Endothelial cell of umbilical vein (primary cell): ENCODE data around the gene SEPTIN5. TPM values are rescaled to one million over a fixed set of nuclear protein-coding genes. Genes with fewer than 3 reads are reported as not detected.

Experiments
- BruUV-seq: library from RNA; stranded (reverse); fragments of 400-500 nt; replicated peaks from 2 replicates; lab custom pipeline; 2021; lab: Mats Ljungman, UMichigan
- CTCF ChIA-PET: fragments of 300-600, 350-600 bp; sonication (Branson Sonifier 250); formaldehyde crosslinking; loops from one replicate; lab custom pipeline; 2021; ENCODE audit warnings: antibody characterized with exemption, inconsistent platforms; lab: Charles Lee
- POLR2A ChIA-PET: fragments of 300-600, 350-600 bp; sonication (Branson Sonifier 250); formaldehyde crosslinking; loops from one replicate; lab custom pipeline; 2021; ENCODE audit warnings: antibody characterized with exemption, inconsistent platforms; lab: Charles Lee
- DNase-seq: peaks from one replicate; pipeline ENCODE4 v3.0.0-alpha.2; 2011; ENCODE audit warnings: low read depth, low spot score
- FAIRE-seq: peaks from 2 replicates; lab custom pipeline; 2011; peaks lifted over from hg19 to GRCh38; lab: Jason Lieb, UNC
- H2AFZ ChIP-seq: 2 replicates; pipeline ENCODE4 v1.6.0; 2012; ENCODE audit warnings: low read depth, low read length, control low read depth, inconsistent platforms
- H3K27ac ChIP-seq: 2 replicates; pipeline ENCODE4 v1.5.1; 2011; ENCODE audit warnings: low read depth, mild to moderate bottlenecking, control low read depth, low read length, moderate library complexity; ENCODE audit not compliant: insufficient read depth
- H3K27me3 ChIP-seq, 2 experiments: 2 replicates each; pipeline versions ENCODE4 v1.6.0 to v1.6.1; 2011; ENCODE audit warnings: low read length in 2 of 2, mixed read lengths in 1 of 2; ENCODE audit not compliant: control insufficient read depth in 2 of 2, insufficient read depth in 2 of 2
- H3K36me3 ChIP-seq, 2 experiments: 2 replicates in 1 of 2; 3 replicates in 1 of 2; pipeline ENCODE4 v1.5.1; 2011; ENCODE audit warnings: low read length in 2 of 2, mild to moderate bottlenecking in 1 of 2, moderate library complexity in 1 of 2; ENCODE audit not compliant: control insufficient read depth in 2 of 2, insufficient read depth in 2 of 2; ENCODE audit errors: extremely low read depth in 1 of 2
- H3K4me1 ChIP-seq: 3 replicates; pipeline ENCODE4 v1.5.1; 2011; ENCODE audit warnings: mild to moderate bottlenecking, low read length; ENCODE audit not compliant: control insufficient read depth, insufficient read depth; ENCODE audit errors: extremely low read depth
- H3K4me2 ChIP-seq: 2 replicates; pipeline ENCODE4 v1.6.1; 2011; ENCODE audit warnings: low read length, control low read depth, mixed read lengths; ENCODE audit not compliant: insufficient read depth
- H3K4me3 ChIP-seq, 3 experiments: fragments of 200-600 bp in 1 of 3; sonication (generic), shearing (Covaris generic) in 1 of 3; replicated peaks in 1 of 3; 2 replicates each; pipeline ENCODE4 v1.5.1; 2011 to 2016; ENCODE audit warnings: control low read depth in 3 of 3, low read length in 3 of 3, mild to moderate bottlenecking in 2 of 3, inconsistent platforms in 1 of 3, low read depth in 1 of 3, moderate library complexity in 1 of 3; ENCODE audit not compliant: insufficient read depth in 1 of 3
- H3K79me2 ChIP-seq: 2 replicates; pipeline ENCODE4 v1.6.0; 2012; ENCODE audit warnings: low read length, inconsistent platforms; ENCODE audit not compliant: control insufficient read depth, insufficient read depth
- H3K9ac ChIP-seq: replicated peaks from 2 replicates; pipeline ENCODE3; 2011; ENCODE audit warnings: low read length, control low read depth; ENCODE audit not compliant: insufficient read depth; ENCODE audit errors: extremely low read depth
- H3K9me1 ChIP-seq: replicated peaks from 3 replicates; pipeline ENCODE4 v1.6.0; 2011; ENCODE audit warnings: mild to moderate bottlenecking, low read length; ENCODE audit not compliant: control insufficient read depth, insufficient read depth; ENCODE audit errors: extremely low read depth
- H3K9me3 ChIP-seq: replicated peaks from 2 replicates; pipeline ENCODE4 v1.5.1; 2012; ENCODE audit warnings: low read length, inconsistent platforms; ENCODE audit not compliant: control insufficient read depth, insufficient read depth
- H4K20me1 ChIP-seq: replicated peaks from 2 replicates; pipeline ENCODE3; 2011; ENCODE audit warnings: mild to moderate bottlenecking, low read length; ENCODE audit not compliant: control insufficient read depth, insufficient read depth; ENCODE audit errors: extremely low read depth
- EZH2 ChIP-seq: IDR thresholded peaks from 2 replicates; pipeline ENCODE4 v1.6.1; 2012; ENCODE audit warnings: borderline replicate concordance, low read depth, mild to moderate bottlenecking, moderate library complexity, low read length, inconsistent platforms; ENCODE audit not compliant: severe bottlenecking
- FOS ChIP-seq: IDR thresholded peaks from 2 replicates; pipeline ENCODE4 v1.6.1; 2011; ENCODE audit warnings: mild to moderate bottlenecking, low read length, moderate library complexity, borderline replicate concordance; ENCODE audit not compliant: insufficient read depth
- GATA2 ChIP-seq: IDR thresholded peaks from 2 replicates; pipeline ENCODE4 v1.7.0; 2011; ENCODE audit warnings: low read depth, mild to moderate bottlenecking, moderate library complexity, mixed read lengths, low read length; ENCODE audit not compliant: insufficient read length, insufficient read depth
- POLR2A ChIP-seq: IDR thresholded peaks from 2 replicates; pipeline ENCODE4 v1.6.1; 2012; ENCODE audit warnings: low read depth, mild to moderate bottlenecking, control low read depth, low read length
- POLR2AphosphoS5 ChIP-seq: IDR thresholded peaks from 2 replicates; pipeline ENCODE4 v1.6.1; 2012; ENCODE audit warnings: low read depth, mild to moderate bottlenecking, control low read depth, low read length, moderate library complexity; ENCODE audit not compliant: insufficient read depth
- dilution Hi-C: fragments of 300-500 bp; cut with MboI; formaldehyde crosslinking; loops from one replicate; pipeline ENCODE4 v1.15.0; 2019; ENCODE audit warnings: low sequenced_read_pairs; ENCODE audit not compliant: extremely low pct_ligation_motif_present
- intact Hi-C: fragments of 100-400 bp; cut with micrococcal nuclease; formaldehyde crosslinking; loops from one replicate; pipeline ENCODE4 v1.10.0; 2022
- polyA plus RNA-seq, 4 experiments: library from polyadenylated mRNA; depleted of rRNA in 3 of 4; stranded (reverse) in 3 of 4; unstranded in 1 of 4; fragments of >200 nt; gene quantifications; 2 replicates each; pipeline versions ENCODE4 v1.2.1 to v1.2.3, GENCODE V29; 2011 to 2012; ENCODE audit warnings: missing spikeins in 1 of 4
- total RNA-seq: library from RNA; stranded (reverse); gene quantifications from 2 replicates; pipeline ENCODE4 v1.2.3, GENCODE V29; 2021
- TF ChIP-seq, protein P1 (sequence below): IDR thresholded peaks from 2 replicates; pipeline ENCODE4 v1.6.1; 2011; ENCODE audit not compliant: insufficient read depth, insufficient read length
- TF ChIP-seq, protein P2 (sequence below), 2 donors: IDR thresholded peaks; 1 replicate in 1 of 2; 2 replicates in 1 of 2; pipeline ENCODE4 v1.5.1; 2011; ENCODE audit warnings: low read length in 2 of 2, mild to moderate bottlenecking in 2 of 2, moderate library complexity in 2 of 2, control low read depth in 1 of 2, inconsistent platforms in 1 of 2, low read depth in 1 of 2; ENCODE audit not compliant: insufficient read depth in 1 of 2; ENCODE audit errors: extremely low read depth in 1 of 2

The SEPTIN5 gene
- total and polyA plus RNA-seq, 2 donors (not counting 3 experiments of a cell fraction or from before 2014, with no cell fraction given): 31.1 to 35.8 TPM

DNA sequence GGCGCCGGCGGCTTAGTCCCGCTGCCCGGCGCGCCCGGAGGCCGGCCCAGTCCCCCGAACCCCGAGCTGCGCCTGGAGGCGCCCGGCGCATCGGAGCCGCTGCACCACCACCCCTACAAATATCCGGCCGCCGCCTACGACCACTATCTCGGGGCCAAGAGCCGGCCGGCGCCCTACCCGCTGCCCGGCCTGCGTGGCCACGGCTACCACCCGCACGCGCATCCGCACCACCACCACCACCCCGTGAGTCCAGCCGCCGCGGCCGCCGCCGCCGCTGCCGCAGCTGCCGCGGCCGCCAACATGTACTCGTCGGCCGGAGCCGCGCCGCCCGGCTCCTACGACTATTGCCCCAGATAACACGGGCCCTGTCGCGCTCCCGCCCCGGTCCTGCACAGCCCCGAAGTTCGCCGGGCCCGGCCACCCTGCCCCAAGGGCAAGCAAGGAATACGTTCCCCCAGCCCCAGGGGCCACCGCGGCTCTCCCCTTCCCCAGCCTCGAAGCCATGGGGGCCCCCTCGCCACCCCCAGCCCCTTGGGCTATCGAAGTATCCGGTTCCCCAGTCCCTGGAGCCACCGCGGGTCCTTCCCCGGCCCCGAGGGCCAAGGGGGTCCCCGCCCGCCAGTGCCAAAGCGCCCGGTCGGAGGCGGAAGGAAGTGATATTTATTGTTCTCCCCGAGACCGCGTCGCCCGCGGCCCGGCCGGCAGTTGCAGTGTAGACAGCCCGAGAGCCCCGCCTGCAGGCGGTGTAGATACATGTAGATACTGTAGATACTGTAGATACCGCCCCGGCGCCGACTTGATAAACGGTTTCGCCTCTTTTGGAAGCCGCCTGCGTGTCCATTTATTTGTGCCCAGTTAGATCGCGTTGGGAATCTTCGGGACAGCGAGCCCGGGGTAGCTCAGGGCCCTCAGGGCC lies 52.5 kb downstream of the SEPTIN5 start:
- TF ChIP-seq, protein P1, sequence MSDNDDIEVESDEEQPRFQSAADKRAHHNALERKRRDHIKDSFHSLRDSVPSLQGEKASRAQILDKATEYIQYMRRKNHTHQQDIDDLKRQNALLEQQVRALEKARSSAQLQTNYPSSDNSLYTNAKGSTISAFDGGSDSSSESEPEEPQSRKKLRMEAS: no peak
- TF ChIP-seq EZH2: peak; percentile 83
- no peak for TF ChIP-seq POLR2AphosphoS5
- TF ChIP-seq POLR2A: no peak
- no peak for TF ChIP-seq FOS
- no peak for TF ChIP-seq GATA2
- TF ChIP-seq, protein P2, sequence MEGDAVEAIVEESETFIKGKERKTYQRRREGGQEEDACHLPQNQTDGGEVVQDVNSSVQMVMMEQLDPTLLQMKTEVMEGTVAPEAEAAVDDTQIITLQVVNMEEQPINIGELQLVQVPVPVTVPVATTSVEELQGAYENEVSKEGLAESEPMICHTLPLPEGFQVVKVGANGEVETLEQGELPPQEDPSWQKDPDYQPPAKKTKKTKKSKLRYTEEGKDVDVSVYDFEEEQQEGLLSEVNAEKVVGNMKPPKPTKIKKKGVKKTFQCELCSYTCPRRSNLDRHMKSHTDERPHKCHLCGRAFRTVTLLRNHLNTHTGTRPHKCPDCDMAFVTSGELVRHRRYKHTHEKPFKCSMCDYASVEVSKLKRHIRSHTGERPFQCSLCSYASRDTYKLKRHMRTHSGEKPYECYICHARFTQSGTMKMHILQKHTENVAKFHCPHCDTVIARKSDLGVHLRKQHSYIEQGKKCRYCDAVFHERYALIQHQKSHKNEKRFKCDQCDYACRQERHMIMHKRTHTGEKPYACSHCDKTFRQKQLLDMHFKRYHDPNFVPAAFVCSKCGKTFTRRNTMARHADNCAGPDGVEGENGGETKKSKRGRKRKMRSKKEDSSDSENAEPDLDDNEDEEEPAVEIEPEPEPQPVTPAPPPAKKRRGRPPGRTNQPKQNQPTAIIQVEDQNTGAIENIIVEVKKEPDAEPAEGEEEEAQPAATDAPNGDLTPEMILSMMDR (IDR thresholded peaks at IDR 0.05; ENCODE audit: extremely low read depth in 1 of 2, insufficient read depth in 1 of 2, low read depth in 1 of 2, low read length in 2 of 2): peak; percentile 33 to 39
- Histone ChIP-seq H3K79me2 (peaks cover 25% of the 10 kb centered on the region), H4K20me1 (no peaks in the 10 kb centered on the region), H3K9me3 (no peaks in the 10 kb centered on the region), H3K4me3 (no peak overlapping the region), H2AFZ (no peak overlapping the region), H3K27ac (no peak overlapping the region), H3K9ac (no peak overlapping the region), H3K27me3 (peaks cover 11 to 19% of the 10 kb centered on the region in 2 experiments), H3K9me1 (no peaks in the 10 kb centered on the region), H3K4me1 (peaks cover 5% of the 10 kb centered on the region), H3K36me3 (peaks cover 0 to 3% of the 10 kb centered on the region in 2 experiments), H3K4me2 (no peak overlapping the region)
- DNase-seq: no peak
- peak; percentile 54 for FAIRE-seq
- POLR2A ChIA-PET: no interaction called here
- intact Hi-C loops: loop anchor here (1.0 kb wide), 1 partner anchor 36 kb away; no protein-coding TSS in a partner anchor
- dilution Hi-C loops: no loop called here
- BruUV-seq: TSS peak; percentile 44
- CTCF ChIA-PET: interaction anchor here (0.8 to 1.6 kb wide), 4 partner anchors 10 to 143 kb away, joined by 3 to 4 read pairs (median 3); no protein-coding TSS in a partner anchor
